ENCODE data around the gene TDRD7.
"Not testable (repeated sequence)": the region's sequence is repeated elsewhere in the genome, so short reads cannot be mapped to it uniquely, and the experiment has no call there.

TDRD7 gene

DNA sequence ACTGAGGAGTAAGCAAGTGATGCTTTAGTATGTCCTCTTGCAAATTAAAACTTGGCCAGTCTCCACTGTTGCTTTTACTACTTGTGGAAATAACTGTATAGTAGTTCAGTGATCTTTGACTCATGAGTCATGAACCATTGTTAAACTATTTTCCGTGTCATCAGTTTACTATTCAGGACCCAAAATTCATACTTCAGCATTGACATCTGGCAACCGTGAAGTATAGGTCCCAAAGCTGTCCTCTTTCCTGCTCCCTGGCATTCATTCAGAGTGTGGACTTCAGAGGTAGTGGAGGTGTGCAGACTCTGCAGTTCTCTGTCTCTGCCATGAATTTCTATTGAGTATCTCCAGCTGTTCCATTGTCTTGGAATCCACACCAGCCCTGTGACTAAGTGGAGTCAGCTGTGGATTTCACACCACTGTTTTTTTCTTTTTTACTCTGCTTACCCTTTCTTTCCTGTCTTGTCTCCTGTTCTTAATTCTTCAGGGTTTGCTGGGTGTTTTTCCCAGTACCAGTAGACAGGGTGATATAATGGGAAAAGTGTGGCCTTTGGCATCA, 7.5 kb downstream of the TDRD7 start:
- no peak for DNase-seq (ENCODE audit: low read depth, low spot score)

- DNase-seq (ENCODE audit: low read depth, low spot score), result no peak
Measured at GRCh38 chr9:97425336-97425972, 13.6 kb downstream of the TDRD7 start.

DNA sequence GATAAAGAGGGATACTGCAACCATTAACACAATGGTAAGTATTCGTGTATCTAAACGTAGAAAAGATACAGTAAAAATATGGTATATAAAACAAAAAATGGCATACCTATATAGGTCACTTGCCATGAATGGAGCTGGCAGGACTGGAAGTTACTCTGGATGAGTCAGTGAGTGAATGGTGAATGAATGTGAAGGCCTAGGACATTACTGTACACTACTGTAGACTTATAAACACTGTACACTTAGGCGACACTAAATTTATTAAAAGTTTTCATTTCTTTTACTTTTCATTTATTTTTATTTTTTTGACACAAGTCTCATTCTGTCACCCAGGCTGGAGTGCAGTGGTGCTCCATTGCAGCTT, 14.1 kb downstream of the TDRD7 start:
- no peak for DNase-seq (ENCODE audit: low read depth, low spot score)

- no peak for DNase-seq (ENCODE audit: low read depth, low spot score)
Measured at GRCh38 chr9:97427885-97428284, 16.0 kb downstream of the TDRD7 start.

DNA sequence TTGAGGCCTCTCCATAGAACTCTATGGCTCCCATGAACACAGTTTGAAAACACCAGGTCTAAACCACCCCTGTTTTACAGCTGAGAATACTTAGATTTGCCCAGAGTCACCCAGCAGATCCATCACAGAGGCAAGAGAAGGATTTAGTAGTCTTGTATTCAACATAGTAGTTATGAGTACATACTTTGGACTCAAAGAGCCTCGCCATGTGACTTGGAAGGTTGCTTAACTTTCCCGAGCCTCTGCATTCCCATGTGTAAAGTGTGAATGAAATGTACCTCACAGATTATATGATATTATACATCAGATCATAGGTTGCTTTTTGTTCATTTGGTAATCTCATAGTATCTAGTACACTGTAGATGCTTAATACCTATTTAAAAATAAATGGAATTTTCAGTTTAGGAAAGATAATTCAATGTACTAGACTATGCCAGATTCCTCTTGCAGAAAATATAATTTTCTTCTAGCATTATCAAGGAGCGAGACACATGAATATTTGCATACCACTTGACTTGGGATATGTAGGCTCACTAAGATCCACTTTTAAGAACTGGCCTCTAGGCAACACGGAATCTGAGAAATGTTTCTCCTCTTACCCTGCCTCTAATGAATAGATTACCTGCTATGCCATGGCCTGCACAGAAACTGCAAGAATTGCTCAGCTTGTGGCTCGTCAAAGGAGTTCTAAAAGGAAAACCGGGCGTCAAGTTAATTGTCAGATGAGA, 18.6 kb downstream of the TDRD7 start:
- no peak for DNase-seq (ENCODE audit: low read depth, low spot score)

DNA sequence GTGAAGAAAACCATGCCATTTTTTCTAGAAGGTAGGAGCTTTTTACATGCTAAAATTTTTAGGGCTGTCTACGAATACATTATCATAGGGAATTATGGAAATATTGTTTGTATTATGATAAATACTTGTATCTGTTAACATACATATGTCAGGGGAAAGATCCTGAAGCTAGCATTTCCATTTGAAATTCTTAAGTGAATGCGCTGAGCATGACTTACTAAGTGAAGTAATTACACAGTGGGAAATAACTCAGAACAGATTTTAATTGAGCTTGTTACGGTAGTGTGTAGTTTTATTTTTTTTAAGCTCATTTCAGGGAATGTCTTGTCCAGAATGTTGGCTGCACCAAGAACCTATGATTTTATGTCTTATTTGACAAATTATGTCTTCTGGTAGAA, 19.1 kb downstream of the TDRD7 start:
- DNase-seq (ENCODE audit: low read depth, low spot score), result no peak

- DNase-seq (ENCODE audit: low read depth, low spot score), result no peak
Measured at GRCh38 chr9:97431549-97432143, 19.8 kb downstream of the TDRD7 start.

DNA sequence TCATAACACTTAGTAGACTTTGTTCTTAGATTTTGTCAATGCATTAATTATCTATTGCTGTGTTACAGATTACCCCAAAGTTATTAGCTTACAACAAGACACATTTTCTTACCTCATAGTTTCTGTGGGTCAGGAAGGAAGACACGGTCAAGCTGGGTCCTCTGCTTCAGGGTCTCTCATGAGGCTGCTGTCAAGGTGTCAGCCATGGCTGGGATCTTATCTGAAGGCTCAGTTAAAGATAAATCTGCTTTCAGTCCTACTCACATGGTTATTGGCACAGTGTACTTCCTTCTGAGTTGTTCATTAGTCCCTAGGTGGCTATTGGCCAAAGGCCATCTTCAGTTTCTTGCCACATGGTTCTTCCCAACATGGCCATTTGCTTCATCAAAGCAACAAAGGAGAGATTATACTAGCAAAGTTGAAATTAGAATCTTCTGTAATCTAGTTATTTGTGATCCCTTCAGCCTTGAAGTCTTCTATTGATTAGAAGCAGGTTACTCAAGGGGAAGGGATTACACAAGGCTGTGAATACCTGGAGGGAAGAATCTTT, 25.2 kb downstream of the TDRD7 start:
- DNase-seq (ENCODE audit: low read depth, low spot score), result no peak

GRCh38 chr9:97438257-97438656, 26.4 kb downstream of the TDRD7 start:
- no peak for DNase-seq (ENCODE audit: low read depth, low spot score)

- DNase-seq (ENCODE audit: low read depth, low spot score), result no peak
Measured at GRCh38 chr9:97438666-97439065, 26.8 kb downstream of the TDRD7 start.

GRCh38 chr9:97440160-97440559, 28.3 kb downstream of the TDRD7 start:
- DNase-seq (ENCODE audit: low read depth, low spot score), result no peak

- no peak for DNase-seq (ENCODE audit: low read depth, low spot score)
Measured at GRCh38 chr9:97441729-97442128, 29.8 kb downstream of the TDRD7 start.

DNA sequence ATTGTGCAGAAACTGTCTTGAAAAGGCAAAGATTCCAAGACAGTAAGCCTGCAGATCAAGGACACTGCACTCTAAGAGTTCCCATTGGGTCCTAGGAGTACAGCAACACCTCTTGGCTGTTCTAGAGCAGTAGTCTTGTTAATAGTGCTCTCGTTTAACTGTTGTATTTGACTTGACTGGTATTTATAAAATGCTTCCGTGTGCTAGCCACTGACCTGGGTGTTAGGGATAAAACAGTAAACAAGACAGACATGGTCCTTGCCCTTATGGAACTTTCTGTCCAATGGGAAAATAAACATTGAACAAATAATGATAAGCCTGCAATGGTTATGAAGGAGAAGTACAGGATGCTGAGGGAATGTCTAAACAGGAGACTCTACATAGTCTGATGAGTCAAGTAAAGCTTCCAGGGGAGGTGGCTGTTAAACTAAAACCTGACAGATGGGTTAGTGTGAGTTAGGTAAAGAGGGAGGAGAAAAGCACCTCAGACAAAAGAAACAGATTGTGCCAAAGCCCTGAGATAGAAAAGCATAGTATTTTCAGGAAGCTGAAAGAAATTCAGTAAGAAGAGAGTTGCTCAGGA, 33.3 kb downstream of the TDRD7 start:
- DNase-seq (ENCODE audit: low read depth, low spot score), result no peak

DNA sequence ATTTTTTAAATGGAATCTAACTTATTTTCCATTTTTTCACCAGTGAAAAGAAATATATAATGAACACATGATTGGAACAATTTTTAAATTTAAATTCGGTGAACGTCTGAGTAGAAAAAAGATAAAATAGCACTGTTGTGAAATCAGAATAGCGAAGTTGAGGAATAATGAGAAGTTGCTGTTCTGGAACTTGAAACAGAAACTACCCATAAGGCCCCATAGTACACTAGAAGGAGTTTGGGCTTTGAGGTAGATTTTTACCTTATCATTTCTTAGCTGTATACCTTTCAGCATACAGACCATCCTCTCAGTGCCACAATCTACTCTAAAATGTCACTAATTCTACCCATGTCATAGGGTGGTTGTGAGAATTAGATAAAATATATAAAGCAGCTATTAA, 35.1 kb downstream of the TDRD7 start:
- no peak for DNase-seq (ENCODE audit: low read depth, low spot score)

DNA sequence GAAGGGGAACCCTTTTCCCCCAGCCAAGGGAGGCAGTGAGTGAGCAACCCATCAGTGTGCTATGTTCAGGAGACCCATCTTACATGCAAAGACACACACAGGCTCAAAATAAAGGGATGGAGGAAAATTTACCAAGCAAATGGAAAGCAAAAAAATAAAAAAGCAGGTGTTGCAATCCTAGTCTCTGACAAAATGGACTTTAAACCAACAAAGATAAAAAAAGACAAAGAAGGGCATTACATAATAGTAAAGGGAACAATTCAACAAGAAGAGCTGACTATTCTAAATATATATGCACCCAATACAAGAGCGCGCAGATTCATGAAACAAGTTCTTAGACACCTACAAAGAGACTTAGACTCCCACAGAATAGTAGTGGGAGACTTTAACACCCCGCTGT, 41.7 kb downstream of the TDRD7 start:
- not testable (repeated sequence) for DNase-seq (ENCODE audit: low read depth, low spot score)

- not testable (repeated sequence) for DNase-seq (ENCODE audit: low read depth, low spot score)
Measured at GRCh38 chr9:97456841-97457240, 44.9 kb downstream of the TDRD7 start.

DNA sequence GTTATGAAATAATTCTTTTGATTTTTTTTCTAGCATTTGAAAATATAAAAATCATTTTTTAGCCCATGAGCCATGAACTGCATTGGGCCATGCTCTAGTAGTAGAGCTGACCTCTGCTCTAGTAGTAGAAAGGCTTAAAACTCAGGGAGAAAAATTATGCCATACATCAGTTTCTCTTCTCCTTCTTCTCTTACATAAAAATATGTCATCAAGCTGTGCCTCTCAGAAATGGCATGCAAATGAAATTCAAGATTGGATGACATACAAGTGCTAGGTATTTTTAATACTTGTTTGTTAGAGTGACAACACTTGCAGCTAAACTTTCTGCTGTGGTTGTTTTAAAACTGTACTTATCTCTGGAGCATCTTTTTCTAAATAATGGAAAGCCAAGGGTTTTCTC, 47.4 kb downstream of the TDRD7 start:
- DNase-seq (ENCODE audit: low read depth, low spot score), result no peak

- no peak for DNase-seq (ENCODE audit: low read depth, low spot score)
Measured at GRCh38 chr9:97462159-97462558, 50.3 kb downstream of the TDRD7 start.

DNA sequence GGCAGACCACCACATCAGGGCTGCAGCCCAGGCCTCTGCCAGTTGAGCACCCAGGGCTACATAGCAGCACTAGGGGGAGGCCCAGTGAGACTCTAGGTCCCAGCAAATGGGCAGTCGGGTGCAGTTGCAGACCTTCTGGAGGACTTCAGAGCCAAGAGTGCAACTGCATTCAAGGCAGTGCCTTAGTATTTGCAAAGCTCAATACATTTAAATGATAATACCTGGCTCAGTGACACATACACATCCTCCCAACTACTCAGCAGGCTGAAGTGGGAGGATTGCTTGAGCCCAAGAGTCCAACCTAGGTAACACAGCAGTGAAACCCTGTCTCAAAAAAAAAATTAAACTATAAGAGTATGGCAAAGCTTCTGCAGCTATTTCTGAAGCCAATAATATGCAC, 51.0 kb downstream of the TDRD7 start:
- DNase-seq (ENCODE audit: low read depth, low spot score), result no peak

- no peak for DNase-seq (ENCODE audit: low read depth, low spot score)
Measured at GRCh38 chr9:97468658-97469448, 57.0 kb downstream of the TDRD7 start.

DNA sequence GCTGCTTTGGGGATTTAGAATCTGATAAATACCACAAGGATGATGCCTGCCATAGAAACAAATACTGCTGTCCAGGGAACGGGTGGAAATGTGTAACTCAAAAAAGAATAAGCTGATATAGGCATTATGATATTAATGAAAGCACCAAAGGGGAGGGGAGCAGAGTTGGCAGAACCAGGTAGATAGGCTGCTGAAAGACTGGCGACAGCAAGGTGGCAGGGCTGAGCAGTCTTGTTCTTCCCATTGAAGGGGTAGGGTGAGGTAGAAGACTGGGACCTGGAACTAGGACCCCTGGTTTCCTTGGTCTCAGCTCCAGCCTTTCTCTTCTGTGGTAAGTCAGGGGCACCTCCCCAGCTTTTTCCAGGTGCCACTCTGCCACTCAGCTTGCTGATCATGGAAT, 58.2 kb downstream of the TDRD7 start:
- no peak for DNase-seq (ENCODE audit: low read depth, low spot score)

Data from activated naive CD8-positive, alpha-beta T cell treated with anti-CD3 and anti-CD28 coated beads, Interleukin-2, amount 50 U/mL, for 16 hours (primary cell).